HS-5 (cell line): ENCODE measurements around the gene LPO.

Source experiments
- DNase-seq: peaks from one replicate; pipeline ENCODE4 v3.0.0-alpha.2; 2012; ENCODE audit warnings: low read depth

Gene LPO

DNA sequence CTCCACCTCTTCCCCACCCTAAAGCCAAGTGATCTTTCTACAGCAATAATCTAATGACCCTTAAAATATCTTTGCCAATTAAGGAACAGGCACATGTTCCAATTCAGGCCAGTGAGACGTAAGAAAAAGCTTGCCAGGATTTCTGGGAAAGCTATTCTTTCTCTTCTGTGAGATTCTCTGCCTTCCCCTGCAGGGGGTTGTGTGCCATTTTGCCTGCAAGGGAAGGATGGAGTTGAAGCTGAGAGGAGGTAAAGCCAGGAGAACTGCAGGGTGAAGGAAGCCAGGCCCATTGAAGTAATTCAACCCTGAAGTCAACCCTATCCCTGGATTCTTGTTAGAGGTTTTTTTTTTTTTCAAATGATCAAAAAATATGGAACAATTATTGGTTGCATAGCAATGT is 9.0 kb upstream of the LPO start:
- DNase-seq = no peak

DNA sequence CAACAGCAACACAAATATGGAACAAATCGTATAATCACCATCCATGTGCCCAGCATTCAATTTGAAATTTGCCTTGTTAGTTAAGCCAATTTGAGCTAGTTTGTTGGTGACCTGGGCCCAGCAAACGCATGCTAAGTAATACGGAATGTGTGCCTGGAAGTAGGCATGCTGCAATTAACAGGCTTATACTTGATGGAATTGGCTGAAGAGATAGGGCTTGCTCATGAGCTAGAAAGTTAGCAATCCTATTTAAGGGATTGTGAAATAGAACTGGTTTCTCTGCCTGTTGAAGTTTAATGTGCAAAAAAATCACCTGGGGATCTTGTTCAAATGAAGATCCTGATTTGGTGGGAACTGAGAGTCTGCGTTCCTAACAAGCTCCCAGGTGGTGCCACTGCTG is 8.5 kb upstream of the LPO start:
- no peak for DNase-seq

DNA sequence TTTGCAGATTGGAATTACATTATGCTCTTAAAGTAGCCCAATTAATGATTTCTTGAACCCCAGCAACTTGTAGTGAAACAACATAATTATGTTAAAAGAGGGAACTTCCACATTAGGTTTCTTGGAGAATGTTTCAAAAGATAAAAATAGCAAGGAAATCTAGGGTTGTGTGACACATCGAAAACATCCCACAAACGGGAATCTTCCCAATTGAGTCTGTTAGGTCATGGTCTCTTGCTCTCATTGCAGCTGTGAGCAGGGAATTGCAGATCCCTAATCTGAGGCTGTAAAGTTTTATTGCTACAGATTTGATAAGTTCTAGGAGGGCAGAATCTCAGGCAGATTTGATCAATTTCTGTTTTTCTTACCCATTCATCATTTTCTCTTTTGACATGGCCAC is 6.7 kb upstream of the LPO start:
- DNase-seq = no peak

DNA sequence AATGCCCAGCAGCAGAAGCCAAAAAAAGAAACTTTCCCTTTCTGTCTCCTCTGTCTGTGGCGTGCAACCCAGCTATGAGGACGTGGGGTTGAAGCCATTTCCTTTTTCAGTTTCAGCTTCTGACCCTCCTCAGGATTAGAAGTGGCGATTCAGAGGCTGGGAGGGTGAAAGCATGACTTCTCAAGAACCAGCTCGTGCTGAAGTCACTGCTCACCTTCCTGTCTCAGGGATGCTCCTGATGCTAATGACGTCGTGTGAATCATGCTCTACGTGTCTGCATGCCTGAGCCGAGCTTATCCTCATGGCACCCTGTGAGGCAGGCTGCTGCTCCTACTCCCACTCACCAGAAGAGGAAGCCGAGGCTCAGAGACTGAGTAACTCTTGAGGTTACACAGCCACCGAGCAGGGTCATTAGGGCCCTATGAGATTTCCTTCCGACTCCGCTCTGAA is 5.7 kb upstream of the LPO start:
- peak; percentile 60 for DNase-seq

DNA sequence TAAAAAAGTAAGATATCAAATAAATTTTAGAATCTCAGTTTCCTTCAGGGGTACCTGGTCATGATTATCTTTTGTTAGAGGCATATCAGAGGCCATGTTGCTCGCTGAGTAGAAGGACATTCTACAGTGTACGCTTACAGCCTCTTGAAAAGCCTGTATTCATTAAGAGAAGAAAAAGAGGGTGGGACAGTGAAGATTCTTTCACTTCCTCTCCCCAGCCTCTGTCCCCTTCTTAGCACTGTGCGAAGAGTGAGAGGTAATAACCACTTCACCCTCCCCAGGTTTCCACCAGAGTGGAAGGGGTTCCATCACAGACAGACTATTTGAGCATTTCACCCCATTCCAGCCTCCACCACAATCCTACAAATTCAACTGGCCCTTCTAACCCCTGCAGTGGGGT is 4.8 kb upstream of the LPO start:
- no peak for DNase-seq

DNA sequence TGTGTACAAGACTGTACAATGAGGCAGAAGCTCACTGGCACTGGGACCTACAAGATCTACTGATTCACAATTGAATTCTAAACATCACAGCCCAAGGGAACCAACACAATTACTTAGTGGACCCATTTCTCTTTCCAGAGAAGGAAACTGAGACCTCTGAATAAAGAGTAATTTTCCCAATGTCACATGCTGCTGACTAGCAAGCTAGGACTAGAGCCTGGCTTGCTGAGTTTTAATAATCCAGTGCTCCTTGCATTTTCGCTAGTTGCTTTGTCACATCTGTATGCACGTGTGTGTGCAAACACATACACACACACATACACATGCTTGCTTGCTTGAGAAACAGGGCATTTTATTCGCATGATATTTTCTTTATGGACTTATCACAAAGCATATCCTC is 3.9 kb upstream of the LPO start:
- DNase-seq = no peak

DNA sequence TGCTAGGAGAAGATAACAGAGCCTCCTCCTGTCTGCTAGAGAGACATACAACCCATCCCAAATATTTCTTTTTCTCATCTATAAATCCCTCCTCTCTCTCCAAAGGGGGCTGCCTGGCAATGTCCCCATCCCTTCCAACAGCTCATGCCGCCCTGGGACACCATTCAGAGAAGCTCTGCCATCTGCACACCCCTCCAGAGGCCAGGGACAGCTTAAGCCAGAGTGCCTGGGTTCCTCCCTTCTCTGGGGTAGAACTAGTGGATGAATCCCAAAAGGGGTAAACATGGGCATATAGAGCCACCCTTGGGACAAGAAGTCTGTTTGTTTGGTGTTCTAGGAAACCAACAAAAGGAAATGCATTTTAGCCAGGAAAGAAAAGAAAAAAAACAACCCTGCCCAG is 2.6 kb upstream of the LPO start:
- DNase-seq = no peak

DNA sequence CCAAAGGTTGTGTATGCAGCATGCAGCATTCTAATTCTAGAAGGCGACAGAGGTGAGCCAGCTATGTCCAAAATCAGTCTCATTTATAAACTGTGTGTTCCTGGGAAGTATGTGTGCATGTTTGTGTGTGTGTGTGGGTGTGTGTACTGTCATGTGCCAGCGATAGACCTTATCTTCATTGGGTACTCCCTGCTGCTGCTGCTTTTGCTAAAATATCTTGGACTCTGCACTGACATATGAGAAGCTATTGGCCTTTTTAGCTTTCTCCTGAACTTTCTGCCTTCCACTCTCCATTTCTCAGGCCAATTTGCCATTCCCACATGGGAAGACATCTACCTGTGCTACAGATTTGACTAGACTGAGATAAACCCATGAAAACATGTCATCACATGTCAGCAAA is 2.0 kb upstream of the LPO start:
- no peak for DNase-seq

DNA sequence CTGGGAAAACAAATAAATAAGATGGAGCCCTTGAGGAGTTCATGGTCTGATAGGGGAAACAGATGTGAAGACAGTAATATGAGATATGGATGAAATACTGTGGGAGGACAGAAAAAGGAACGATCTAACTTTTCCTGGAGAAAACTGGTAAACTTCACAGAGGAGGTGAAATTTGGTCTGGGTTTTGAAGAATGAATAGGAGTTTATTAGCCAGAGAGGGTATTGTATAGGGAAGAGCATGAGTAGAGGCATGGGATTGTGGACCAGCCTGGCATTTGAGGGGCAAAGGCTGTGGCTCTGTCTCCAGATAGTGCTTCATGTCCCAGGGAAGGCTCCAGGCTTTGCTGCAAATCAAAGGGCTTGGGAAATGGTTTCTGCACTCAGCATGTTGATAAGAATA is 1.6 kb downstream of the LPO start:
- no peak for DNase-seq

DNA sequence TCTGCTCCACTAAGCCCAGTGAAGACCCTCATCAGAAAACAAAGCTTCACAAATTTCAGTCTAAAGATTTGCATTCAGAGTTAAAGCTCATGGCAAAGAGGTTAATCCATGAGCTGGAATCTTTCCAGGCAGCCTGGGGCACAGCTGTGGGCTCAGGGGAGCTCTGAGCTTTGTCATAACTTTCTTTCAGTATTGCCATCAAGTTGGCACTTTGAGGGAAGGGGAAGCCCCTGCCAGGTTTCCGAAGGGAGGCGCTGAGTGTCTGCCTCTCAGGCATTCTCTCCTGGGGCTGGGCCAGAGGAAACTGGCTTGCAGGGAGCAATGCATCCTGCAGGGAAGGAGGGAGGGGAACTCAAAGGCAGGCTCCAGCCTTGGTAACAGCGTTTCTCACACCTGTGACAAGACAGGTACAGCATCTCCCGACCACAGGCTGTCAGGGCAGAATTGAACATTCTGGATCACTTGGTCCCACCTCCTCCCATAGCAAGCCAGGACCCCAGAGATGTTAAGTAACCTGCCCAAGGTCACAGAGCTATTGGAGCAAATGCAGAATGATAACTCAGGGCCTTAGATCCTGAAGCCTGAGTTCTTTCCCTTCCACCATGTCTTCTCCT is 3.9 kb downstream of the LPO start:
- DNase-seq = no peak

DNA sequence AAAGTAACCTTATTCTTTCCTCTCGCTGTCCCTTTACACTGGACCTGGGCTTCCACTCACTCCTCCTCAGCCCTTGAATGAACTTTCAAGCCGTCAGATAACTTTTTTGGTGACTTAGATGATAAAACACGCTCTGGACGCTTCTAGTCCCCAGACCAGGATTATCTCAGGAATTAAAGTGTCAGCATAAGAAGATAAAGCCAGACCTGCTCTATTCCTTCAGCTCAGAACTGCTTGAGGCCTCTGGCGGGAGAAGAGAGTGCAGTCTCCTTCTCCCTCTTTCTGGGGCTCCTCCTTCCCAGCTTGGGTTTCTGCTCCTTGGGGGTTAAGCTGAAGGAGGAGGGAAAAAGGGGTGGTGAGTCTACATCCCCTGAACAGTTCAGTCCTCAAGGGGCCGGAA is 6.6 kb downstream of the LPO start:
- no peak for DNase-seq

DNA sequence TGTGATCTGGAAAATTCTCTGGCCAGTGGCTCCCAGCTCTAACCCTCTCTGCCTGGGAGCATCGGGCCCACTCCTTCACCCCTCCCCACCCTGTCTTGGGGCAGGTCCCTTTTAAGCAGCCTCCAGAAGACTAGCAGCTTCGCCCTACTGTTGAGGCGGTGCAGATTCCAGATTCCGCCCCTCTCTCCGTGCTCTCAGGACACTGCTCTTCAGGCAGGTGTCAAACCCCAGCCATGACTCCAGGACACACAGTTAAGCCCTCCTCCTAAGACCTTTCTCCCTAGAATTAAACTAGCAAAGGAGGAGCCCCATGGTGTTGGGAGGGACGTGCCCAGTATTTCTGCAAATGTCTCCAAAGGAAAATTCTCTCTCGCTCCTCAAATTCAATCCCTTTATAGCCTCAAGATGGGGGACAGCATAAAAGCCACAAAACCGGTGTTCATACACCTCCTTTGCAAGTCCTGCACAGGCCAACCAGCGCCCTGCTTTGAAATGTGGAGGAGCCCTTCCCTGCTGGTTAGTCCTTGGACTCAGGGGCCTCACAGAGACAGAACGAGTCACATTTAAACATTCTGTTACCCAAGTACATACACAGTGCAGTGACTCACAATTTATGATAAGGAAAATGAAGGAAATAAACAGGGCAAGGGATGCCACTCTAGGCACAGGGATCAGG is 7.2 kb downstream of the LPO start:
- DNase-seq = no peak

DNA sequence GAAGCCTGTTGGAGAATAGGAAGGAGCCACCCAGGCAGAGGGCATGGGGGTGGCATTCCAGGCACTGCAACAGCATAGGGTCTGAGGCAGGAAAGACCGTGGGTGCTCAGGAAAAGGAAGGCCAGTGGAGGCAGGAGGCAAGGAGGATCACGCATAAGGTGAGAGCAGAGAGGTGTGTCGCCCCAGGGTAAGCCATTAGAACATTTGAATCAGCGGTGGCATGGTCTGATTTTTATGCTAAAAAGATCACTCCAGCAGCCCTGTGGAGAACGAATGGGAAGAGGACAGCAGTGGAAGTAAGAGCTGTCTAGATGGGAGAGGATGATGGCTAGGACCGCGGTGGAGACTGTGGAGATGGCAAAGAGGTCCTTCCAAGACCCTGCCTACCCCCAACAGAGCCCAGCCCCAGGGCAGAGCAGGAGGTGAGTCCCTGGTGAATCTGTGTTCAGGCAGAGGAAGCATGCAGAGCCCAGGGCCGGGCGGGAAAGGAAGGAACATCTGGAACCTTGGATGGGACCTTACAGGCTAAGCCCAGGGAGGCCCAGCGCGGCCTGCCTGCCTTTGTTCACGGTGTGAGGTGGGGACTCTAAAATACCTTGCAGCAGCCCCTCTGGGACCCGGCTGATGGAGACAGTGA is 7.8 kb downstream of the LPO start:
- DNase-seq = no peak

DNA sequence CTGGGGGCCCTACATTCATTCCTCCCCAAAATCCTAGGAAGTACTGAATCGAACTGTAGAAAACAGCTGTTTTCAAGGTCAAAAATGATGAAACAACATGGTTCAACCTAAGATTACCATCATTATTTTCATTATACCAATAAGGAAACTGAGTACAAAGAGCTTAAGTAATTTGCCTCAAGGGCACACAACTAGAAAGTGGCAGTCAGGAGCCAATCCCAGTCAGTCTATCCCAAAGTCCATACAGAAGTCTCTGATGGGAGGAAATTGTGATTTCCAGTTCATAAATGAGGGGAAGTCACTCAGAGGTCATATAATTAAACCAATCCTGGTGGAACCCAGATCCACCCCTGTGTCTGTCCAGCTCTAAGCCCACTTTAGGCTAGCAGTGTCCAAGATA is 8.4 kb downstream of the LPO start:
- DNase-seq = no peak

DNA sequence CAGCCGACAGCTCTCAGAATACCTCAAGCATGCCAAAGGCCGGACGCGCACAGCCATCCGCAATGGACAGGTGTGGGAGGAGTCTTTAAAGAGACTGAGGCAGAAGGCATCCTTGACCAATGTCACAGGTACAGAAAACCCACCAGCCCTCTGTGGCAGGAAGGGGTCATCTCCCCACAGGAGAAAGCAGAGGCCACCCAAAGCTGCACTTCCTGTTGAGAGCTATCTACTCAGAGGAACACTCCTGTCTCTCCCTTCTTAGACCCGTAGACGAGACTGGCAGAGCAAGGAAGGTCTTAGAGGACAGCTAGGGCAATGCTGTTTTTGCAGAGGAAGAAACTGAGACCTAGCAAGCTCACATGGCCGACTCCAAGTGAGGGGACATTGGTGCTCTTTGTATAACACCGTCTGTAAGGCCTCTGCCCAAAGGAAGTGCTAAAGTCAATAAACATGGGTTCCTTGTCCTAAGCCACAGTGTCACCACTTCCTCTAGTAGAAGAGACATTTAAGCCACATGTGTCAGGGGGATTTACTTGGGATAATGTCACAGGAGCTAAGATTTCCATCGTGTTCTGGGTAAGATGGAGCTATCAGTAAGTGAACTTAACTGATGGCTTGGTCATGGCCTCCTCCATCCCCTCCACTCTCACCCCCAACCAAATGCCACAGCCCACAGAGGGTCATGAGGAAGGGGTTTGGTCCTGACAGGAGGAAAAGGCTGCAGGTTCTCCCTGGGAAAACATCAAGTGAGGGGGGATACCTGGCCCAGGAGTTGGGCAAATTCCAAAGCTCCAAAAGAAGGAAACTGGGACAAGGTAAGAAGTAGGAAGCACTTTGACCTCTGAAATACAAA is 9.4 kb downstream of the LPO start:
- no peak for DNase-seq

DNA sequence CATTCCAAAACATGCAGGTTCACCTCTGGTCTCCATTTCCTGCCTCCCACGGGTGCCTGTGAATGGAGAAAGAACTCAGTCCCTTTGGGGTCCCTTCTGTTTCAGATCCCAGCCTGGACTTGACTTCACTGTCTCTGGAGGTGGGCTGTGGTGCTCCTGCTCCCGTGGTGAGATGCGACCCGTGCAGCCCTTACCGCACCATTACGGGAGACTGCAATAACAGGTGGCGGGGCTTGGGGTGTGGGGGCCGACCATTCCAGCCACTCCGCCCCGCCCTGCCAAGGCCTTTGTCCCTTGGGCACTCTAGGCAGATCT is 10.5 kb downstream of the LPO start:
- no peak for DNase-seq

DNA sequence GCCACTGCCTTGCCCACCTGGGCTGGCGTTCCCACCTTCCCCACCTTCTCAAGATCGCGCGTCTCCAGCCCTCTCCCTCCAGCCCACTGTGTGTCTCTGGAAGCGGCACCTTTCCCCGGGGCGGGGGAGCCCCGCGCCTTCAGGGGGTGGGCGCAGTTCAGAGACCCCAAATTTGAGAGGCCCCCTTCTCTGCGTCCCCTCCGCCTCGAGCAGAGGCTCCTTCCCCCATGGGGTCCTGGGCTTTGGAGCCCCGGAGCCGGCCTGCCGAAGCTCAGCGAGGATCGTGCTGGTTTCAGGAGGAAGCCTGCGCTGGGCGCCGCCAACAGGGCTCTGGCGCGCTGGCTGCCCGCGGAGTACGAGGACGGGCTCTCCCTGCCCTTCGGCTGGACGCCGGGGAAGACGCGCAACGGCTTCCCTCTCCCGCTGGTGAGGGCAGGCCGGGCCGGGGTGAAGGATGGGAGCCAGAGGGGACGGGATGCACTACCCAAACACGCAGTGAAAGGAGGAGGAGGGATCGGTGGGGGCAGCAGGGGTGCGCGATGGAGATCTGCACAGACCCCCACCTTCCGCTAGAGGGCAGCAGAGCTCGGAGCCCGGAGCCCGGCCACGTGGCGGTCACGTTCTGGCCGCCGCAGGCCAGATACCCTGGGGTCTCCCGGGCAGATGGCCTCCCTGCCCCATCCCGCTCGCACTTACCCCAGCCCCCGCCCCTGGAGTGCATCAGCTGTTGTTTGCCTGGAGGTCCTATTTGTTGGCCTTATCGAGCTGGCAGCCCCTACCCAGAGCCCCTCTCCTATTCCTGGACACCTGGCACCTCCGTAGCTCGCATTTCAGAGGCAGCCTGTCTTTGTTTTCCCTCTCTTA is 11.1 kb downstream of the LPO start:
- DNase-seq = peak; percentile 9

DNA sequence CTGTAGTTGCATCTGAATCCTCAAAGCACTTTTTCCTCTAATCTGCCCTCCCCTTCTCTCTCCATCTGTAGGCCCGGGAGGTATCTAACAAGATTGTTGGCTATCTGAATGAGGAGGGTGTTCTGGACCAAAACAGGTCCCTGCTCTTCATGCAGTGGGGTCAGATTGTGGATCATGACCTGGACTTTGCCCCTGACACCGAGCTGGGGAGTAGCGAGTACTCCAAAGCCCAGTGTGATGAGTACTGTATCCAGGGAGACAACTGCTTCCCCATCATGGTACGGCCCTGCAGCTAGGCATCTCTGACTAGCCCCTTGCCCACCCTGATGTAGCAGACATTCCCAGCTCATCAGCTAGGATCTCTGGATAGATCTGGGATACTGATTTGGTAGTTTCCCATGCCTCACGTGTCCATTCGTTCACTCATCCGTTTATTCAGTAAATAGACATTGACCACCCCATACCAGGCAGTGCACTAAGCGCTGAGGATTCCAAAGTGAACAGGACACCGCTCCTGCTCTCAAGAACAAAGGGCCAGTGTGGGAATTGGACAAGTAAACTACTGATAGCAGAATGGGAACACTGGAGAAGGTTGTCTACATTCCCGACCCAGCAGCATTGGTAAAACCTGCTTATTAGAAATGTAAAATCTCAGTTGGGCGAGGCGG is 12.1 kb downstream of the LPO start:
- DNase-seq = no peak

DNA sequence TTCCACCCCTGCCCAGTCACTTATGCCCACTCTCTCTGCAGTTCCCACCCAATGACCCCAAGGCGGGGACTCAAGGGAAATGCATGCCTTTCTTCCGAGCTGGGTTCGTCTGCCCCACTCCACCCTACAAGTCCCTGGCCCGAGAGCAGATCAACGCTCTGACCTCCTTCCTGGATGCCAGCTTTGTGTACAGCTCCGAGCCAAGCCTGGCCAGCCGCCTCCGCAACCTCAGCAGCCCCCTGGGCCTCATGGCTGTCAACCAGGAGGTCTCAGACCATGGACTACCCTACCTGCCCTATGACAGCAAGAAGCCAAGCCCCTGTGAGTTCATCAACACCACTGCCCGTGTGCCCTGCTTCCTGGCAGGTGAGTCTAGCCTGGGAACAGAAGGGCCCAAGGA is 13.8 kb downstream of the LPO start:
- no peak for DNase-seq

DNA sequence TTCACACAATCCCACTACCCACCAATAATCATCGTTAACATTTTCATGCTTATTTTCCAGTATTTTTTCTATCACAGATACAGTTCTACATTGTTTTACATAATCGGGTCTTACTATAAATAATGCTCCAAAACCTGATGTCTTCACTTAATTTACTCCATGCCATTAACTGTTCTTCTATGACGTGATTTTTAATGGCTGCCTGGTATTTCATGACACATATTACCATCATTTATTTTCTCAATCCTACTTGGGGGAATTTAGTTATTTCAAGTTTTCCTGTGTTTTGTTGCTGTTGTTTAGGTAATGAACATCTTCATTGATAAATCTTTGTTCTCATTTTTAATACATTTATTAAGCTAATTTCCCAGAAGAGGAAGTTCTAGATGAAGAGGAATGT is 14.7 kb downstream of the LPO start:
- no peak for DNase-seq

DNA sequence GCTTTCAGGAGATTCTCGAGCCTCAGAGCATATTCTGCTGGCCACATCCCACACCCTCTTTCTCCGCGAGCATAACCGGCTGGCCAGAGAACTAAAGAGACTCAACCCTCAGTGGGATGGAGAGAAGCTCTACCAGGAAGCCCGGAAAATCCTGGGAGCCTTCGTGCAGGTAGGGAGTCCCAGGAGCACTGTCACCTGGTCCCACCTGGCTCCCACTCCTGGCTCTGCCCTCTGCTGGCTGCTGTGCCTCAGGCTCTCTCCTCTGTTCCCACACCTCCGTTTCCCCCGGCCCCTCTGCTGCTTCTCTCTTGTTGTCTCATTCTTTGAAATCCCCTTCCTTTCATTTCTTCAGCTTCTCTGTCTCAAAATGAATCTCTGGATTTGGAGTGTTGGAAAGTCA is 16.4 kb downstream of the LPO start:
- no peak for DNase-seq

DNA sequence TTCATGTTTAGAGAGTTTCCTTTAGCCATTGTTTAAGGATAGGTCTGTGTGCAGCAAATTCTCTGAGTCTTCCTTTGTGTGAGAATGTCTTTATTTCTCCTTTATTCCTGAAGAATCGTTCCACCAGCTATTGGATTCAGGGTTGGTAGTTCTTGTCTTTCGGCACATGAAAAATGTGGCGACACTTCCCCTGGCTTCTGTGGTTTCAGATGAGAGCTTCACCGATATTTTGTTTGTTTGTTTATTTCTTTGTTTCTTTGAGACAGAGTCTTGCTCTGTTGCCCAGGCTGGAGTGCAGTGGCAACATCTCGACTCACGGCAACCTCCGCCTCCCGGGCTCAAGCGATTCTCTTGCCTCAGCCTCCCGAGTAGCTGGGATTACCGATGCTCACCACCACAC is 23.8 kb downstream of the LPO start:
- no peak for DNase-seq
